Smooth muscle cell (in vitro differentiated cells): ENCODE data around the gene BANF1. TPM values are rescaled to one million over a fixed set of nuclear protein-coding genes. Genes with fewer than 3 reads are reported as not detected.

Experiments
- DNase-seq: peaks from one replicate; lab custom pipeline; 2025; ENCODE audit not compliant: unreplicated experiment; lab: John Stamatoyannopoulos, UW
- H2AFZ ChIP-seq: fragments of 200-600 bp; sonication (generic); 2 replicates; pipeline ENCODE4 v1.6.0; 2016; ENCODE audit warnings: antibody characterized with exemption, low read depth, mild to moderate bottlenecking
- H3F3A ChIP-seq: fragments of 200-600 bp; sonication (generic); 2 replicates; pipeline ENCODE4 v1.6.0; 2017; ENCODE audit warnings: antibody characterized with exemption, low read depth
- H3K27ac ChIP-seq: fragments of 200-600 bp; sonication (generic); 2 replicates; pipeline ENCODE4 v1.5.1; 2016; ENCODE audit warnings: low read depth, mild to moderate bottlenecking
- H3K27me3 ChIP-seq: fragments of 200-600 bp; sonication (generic); 2 replicates; pipeline ENCODE4 v1.6.1; 2016; ENCODE audit warnings: low read depth, mild to moderate bottlenecking
- H3K36me3 ChIP-seq: fragments of 200-600 bp; sonication (generic); 2 replicates; pipeline ENCODE4 v1.5.1; 2016; ENCODE audit warnings: low read depth
- H3K4me1 ChIP-seq: fragments of 200-600 bp; sonication (generic); 2 replicates; pipeline ENCODE4 v1.5.1; 2016; ENCODE audit warnings: low read depth
- H3K4me2 ChIP-seq: fragments of 200-600 bp; sonication (generic); 2 replicates; pipeline ENCODE4 v1.6.0; 2016; ENCODE audit warnings: mild to moderate bottlenecking
- H3K4me3 ChIP-seq: fragments of 200-600 bp; sonication (generic); 2 replicates; pipeline ENCODE4 v1.5.1; 2016; ENCODE audit warnings: mild to moderate bottlenecking
- H3K79me2 ChIP-seq: fragments of 200-600 bp; sonication (generic); 2 replicates; pipeline ENCODE4 v1.6.0; 2016; ENCODE audit warnings: low read depth, mild to moderate bottlenecking
- H3K9ac ChIP-seq: fragments of 200-600 bp; sonication (generic); 2 replicates; pipeline ENCODE4 v1.6.0; 2016; ENCODE audit warnings: low read depth
- H3K9me3 ChIP-seq: fragments of 200-600 bp; sonication (generic); replicated peaks from 2 replicates; pipeline ENCODE4 v1.5.1; 2016; ENCODE audit warnings: low read depth
- H4K20me1 ChIP-seq: fragments of 200-600 bp; sonication (generic); 2 replicates; pipeline ENCODE4 v1.6.0; 2016; ENCODE audit warnings: low read depth
- CTCF ChIP-seq: fragments of 200-600 bp; sonication (generic); IDR thresholded peaks from 2 replicates; pipeline ENCODE4 v1.5.1; 2017; ENCODE audit warnings: borderline replicate concordance, mild to moderate bottlenecking, antibody characterized with exemption; ENCODE audit not compliant: insufficient read depth, poor library complexity, severe bottlenecking
- WGBS: methylation state at CpG from one replicate; pipeline ENCODE4 v1.1.7; 2016; ENCODE audit warnings: low lambda C conversion rate; 5-methylcytosine and 5-hydroxymethylcytosine counted together
- polyA plus RNA-seq: library from polyadenylated mRNA; unstranded; fragments of >200 nt; fragmentation: Nextera tagmentation; extraction: Ambion mirVana; gene quantifications from 2 replicates; pipeline ENCODE4 v1.2.1, GENCODE V29; 2016
- total RNA-seq: library from RNA; depleted of rRNA; stranded (reverse); fragments of >200 nt; gene quantifications from 2 replicates; pipeline ENCODE4 v1.2.3, GENCODE V29; 2014

BANF1 gene
- total and polyA plus RNA-seq, 2 experiments from 2014 or later = 61.7 to 269 TPM

DNA sequence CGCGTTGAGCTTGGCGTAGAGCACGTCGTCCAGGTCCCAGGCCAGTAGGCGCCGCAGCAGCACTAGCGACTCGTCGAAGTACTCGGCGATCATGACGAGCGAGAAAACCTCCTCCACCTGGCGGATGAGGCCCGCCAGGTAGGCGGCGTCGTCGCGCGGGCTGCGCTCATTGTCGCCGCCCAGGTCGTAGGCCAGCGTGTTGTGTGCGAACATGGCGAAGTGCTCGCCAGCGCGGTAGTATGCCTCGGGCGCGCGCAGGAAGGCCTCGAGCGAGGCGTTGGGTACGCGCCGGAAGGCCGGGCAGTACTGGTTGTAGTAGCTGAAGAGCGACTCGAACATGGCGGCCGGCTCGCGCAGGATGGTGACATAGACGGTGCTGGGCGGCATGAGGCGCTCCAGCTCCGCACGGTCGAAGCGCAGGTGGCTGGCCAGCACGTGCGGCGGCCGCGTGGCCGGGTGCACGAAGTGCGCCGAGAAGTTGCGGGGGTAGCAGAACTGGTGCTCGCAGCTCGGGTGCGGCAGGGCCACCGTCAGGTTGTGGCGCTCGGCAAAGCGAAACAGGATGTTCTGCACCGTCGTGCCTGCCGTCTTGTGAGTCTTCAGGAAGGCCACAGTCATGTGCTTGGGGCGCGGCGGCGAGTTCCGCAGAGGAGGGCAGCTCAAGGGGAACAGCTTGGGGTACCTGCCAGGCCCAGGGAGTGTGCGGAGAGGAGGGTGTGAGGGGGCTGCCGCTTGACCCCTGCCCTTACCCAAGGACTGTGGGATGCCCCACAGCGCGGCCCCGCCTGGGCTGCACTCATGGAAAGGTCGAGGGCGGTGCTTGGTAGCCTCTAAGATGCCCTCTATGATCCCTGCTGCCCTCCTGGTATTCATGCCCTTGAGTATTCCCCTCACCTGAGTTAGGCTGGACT lies 40.9 kb downstream of the BANF1 start:
- DNase-seq = no peak
- H3K27ac ChIP-seq = no peak overlapping the region
- no peaks in the 10 kb centered on the region for H3F3A ChIP-seq
- no peak for TF ChIP-seq CTCF
- H3K4me3 ChIP-seq = no peak overlapping the region
- whole genome bisulfite sequencing = 98% methylated on average over 69 of the region's 88 CpGs
- H3K36me3 ChIP-seq = no peaks in the 10 kb centered on the region
- no peak overlapping the region for H3K9ac ChIP-seq
- no peaks in the 10 kb centered on the region for H3K79me2 ChIP-seq
- H3K9me3 ChIP-seq = no peaks in the 10 kb centered on the region
- H4K20me1 ChIP-seq = no peaks in the 10 kb centered on the region
- H2AFZ ChIP-seq = no peak overlapping the region
- no peaks in the 10 kb centered on the region for H3K4me1 ChIP-seq
- no peak overlapping the region for H3K4me2 ChIP-seq
- H3K27me3 ChIP-seq = no peaks in the 10 kb centered on the region

- DNase-seq = no peak
- H3K4me2 ChIP-seq = no peak overlapping the region
- no peaks in the 10 kb centered on the region for H3K36me3 ChIP-seq
- 89% methylated on average over 6 of the region's 6 CpGs for WGBS
- H3F3A ChIP-seq = no peaks in the 10 kb centered on the region
- peaks cover 3% of the 10 kb centered on the region for H3K27me3 ChIP-seq
- H3K4me3 ChIP-seq = no peak overlapping the region
- H3K79me2 ChIP-seq = no peaks in the 10 kb centered on the region
- no peak overlapping the region for H3K27ac ChIP-seq
- H3K4me1 ChIP-seq = no peaks in the 10 kb centered on the region
- no peak overlapping the region for H2AFZ ChIP-seq
- H3K9me3 ChIP-seq = no peaks in the 10 kb centered on the region
- TF ChIP-seq CTCF = no peak
- H4K20me1 ChIP-seq = no peaks in the 10 kb centered on the region
- H3K9ac ChIP-seq = no peak overlapping the region
Measured at GRCh38 chr11:66044757-66045156, 42.5 kb downstream of the BANF1 start.

GRCh38 chr11:66045177-66045639 lies 42.9 kb downstream of the BANF1 start:
- Histone ChIP-seq H3K9ac (no peak overlapping the region), H3K4me2 (no peak overlapping the region), H3K4me1 (no peaks in the 10 kb centered on the region), H2AFZ (no peak overlapping the region), H3K27me3 (peaks cover 3% of the 10 kb centered on the region), H4K20me1 (no peaks in the 10 kb centered on the region), H3K27ac (no peak overlapping the region), H3K36me3 (no peaks in the 10 kb centered on the region), H3K9me3 (no peaks in the 10 kb centered on the region), H3F3A (no peaks in the 10 kb centered on the region), H3K4me3 (no peak overlapping the region), H3K79me2 (no peaks in the 10 kb centered on the region)
- DNase-seq = peak; percentile 15
- 20% methylated on average over 10 of the region's 11 CpGs for WGBS
- TF ChIP-seq CTCF = peak; percentile 93
